ENCODE measurements around the gene SLC4A4. TPM values are rescaled to one million over a fixed set of nuclear protein-coding genes. Genes with fewer than 3 reads are reported as not detected.

The SLC4A4 gene
- total and polyA plus RNA-seq, 2 of the 8 experiments (the other 6 are each of a cell fraction or from before 2014, with no cell fraction given), result 0.67 to 2.8 TPM

GRCh38 chr4:71466775-71467174 is 128.0 kb downstream of the SLC4A4 start:
- no peaks in the 10 kb centered on the region for H3K79me1 ChIP-seq (ENCODE audit: low read depth, low read length)
- H2BK15ac ChIP-seq (ENCODE audit: low read length), result no peak overlapping the region
- no peak overlapping the region for H4K91ac ChIP-seq (replicated peaks; ENCODE audit: insufficient read length, low read length)
- FAIRE-seq (no peak), DNase-seq (ENCODE audit: low read depth in 1 of 2, low spot score in 2 of 2) (no peak)
- H3K23ac ChIP-seq (ENCODE audit: insufficient read length), result no peak overlapping the region
- H3K4me1 ChIP-seq (replicated peaks in 1 of 4; ENCODE audit: control insufficient read depth in 3 of 4, insufficient read depth in 4 of 4, low read length in 3 of 4), result no peaks in the 10 kb centered on the region
- no peak overlapping the region for H4K5ac ChIP-seq (ENCODE audit: insufficient read length, low read depth, low read length)
- no peaks in the 10 kb centered on the region for H4K20me1 ChIP-seq (replicated peaks in 1 of 2; ENCODE audit: control insufficient read depth in 1 of 2, insufficient read depth in 2 of 2, low read length in 2 of 2)
- H3K4me2 ChIP-seq (ENCODE audit: insufficient read depth in 1 of 2, low read depth in 2 of 2, low read length in 2 of 2), result no peak overlapping the region
- H3K9ac ChIP-seq (replicated peaks in 1 of 4; ENCODE audit: extremely low read depth in 1 of 4, low read depth in 3 of 4, low read length in 3 of 4), result no peak overlapping the region
- no peaks in the 10 kb centered on the region for H3K23me2 ChIP-seq (ENCODE audit: low read depth, low read length)
- no peak overlapping the region for H2AFZ ChIP-seq (ENCODE audit: low read length)
- WGBS, 2 experiments (ENCODE audit: extremely low coverage in 1 of 2, insufficient coverage in 1 of 2, insufficient read length in 1 of 2, insufficient replicate concordance in 2 of 2, low coverage in 1 of 2, low lambda C conversion rate in 2 of 2, missing lambda C conversion rate in 1 of 2), result 97% methylated on average over 2 of the region's 3 CpGs; no CpG with 5 or more reads in 1 of the 2 experiments
- H3K18ac ChIP-seq (ENCODE audit: extremely low read depth, low read length), result no peak overlapping the region
- no peak overlapping the region for H2BK12ac ChIP-seq (ENCODE audit: low read depth, low read length)
- H3K4ac ChIP-seq (replicated peaks; ENCODE audit: insufficient read length, low read depth, low read length), result no peak overlapping the region
- H3K4me3 ChIP-seq (ENCODE audit: extremely low read depth in 1 of 4, insufficient read depth in 2 of 4, low read depth in 3 of 4, low read length in 4 of 4), result no peak overlapping the region
- H3K14ac ChIP-seq (ENCODE audit: insufficient read length), result no peak overlapping the region
- no peak overlapping the region for H2BK120ac ChIP-seq (replicated peaks; ENCODE audit: low read depth, low read length)
- H3K9me3 ChIP-seq (ENCODE audit: insufficient read depth in 2 of 2, low read depth in 1 of 2, low read length in 1 of 2), result no peaks in the 10 kb centered on the region
- ChIA-PET CTCF (ENCODE audit: partially characterized antibody) (no interaction called here), POLR2A (ENCODE audit: partially characterized antibody) (no interaction called here)
- H3K36me3 ChIP-seq (ENCODE audit: control insufficient read depth in 2 of 4, insufficient read depth in 4 of 4, low read length in 3 of 4), result no peaks in the 10 kb centered on the region; a peak in 1 of 8 replicates
- H2BK5ac ChIP-seq (ENCODE audit: low read depth, low read length), result no peak overlapping the region
- TF ChIP-seq YY1 (IDR thresholded peaks at IDR 0.05; ENCODE audit: low read depth, low read length), result no peak
- no peak for TF ChIP-seq KDM4A (IDR thresholded peaks at IDR 0.05; ENCODE audit: low read depth, low read length, severe bottlenecking)
- TF ChIP-seq, protein P1, sequence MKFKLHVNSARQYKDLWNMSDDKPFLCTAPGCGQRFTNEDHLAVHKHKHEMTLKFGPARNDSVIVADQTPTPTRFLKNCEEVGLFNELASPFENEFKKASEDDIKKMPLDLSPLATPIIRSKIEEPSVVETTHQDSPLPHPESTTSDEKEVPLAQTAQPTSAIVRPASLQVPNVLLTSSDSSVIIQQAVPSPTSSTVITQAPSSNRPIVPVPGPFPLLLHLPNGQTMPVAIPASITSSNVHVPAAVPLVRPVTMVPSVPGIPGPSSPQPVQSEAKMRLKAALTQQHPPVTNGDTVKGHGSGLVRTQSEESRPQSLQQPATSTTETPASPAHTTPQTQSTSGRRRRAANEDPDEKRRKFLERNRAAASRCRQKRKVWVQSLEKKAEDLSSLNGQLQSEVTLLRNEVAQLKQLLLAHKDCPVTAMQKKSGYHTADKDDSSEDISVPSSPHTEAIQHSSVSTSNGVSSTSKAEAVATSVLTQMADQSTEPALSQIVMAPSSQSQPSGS (IDR thresholded peaks at IDR 0.05; ENCODE audit: low read length), result no peak
- no peak for TF ChIP-seq RAD21 (IDR thresholded peaks at IDR 0.05 in 1 of 2, conservative IDR thresholded peaks at IDR 0.05 in 1 of 2; ENCODE audit: low read depth in 2 of 2, low read length in 2 of 2)
- no peak for TF ChIP-seq HDAC6 (IDR thresholded peaks at IDR 0.05; ENCODE audit: low read depth, low read length)
- TF ChIP-seq ASH2L (IDR thresholded peaks at IDR 0.05; ENCODE audit: low read length), result no peak
- H3K79me2 ChIP-seq (ENCODE audit: control insufficient read depth in 1 of 2, insufficient read depth in 2 of 2, low read length in 2 of 2), result no peaks in the 10 kb centered on the region
- no peak overlapping the region for H2AK5ac ChIP-seq (ENCODE audit: low read depth, low read length)
- no peaks in the 10 kb centered on the region for H3K27me3 ChIP-seq (replicated peaks in 1 of 4; ENCODE audit: control insufficient read depth in 3 of 4, extremely low read depth in 1 of 4, insufficient read depth in 3 of 4, low read length in 3 of 4)
- no peak overlapping the region for H3K56ac ChIP-seq (replicated peaks; ENCODE audit: insufficient read length, low read depth, low read length)
- no peak overlapping the region for H4K8ac ChIP-seq (ENCODE audit: extremely low read depth, insufficient read depth, low read length)
- no peak overlapping the region for H2BK20ac ChIP-seq (ENCODE audit: low read length)
- H3K27ac ChIP-seq (ENCODE audit: low read depth, low read length), result no peak overlapping the region

Data from H1 (cell line).